ENCODE measurements around the gene PLEKHA3.

PLEKHA3 gene

DNA sequence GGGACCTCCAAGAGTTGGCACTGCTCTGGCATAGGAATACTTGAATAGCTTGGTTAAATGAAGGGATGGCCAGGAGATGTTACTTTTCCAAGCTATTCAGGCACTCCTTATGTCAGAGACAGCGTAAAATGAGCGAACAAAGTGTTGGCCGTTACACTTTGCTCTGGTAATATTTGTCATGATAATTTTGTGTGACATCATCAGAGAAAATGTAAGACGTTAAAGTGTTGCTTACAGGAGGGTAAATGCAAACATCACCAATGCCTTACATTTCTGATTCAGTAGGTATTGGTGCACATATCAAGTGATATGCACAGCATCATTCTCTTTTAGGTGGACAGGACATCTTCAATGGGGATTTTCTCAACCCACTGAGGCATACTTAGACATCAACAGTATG, 46.0 kb downstream of the PLEKHA3 start:
- DNase-seq: no peak

DNA sequence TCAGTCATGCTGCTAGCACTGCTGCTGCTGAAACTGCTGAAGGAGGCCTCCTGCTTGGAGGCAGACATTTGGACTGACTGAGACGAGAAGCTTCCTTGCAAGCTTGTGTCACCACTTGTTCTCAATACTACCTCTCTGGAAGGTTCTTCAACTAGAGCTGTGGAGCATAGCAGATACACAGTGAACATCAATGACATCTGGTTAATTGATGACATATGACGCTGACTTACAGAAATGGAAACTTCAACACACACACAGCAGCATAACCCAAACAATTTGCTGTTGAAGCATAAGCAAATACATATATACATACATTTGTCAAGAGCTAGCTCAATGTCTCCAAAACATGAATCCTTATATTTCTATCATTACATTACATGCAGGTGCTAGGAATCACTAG, 47.3 kb downstream of the PLEKHA3 start:
- no peak for DNase-seq

DNA sequence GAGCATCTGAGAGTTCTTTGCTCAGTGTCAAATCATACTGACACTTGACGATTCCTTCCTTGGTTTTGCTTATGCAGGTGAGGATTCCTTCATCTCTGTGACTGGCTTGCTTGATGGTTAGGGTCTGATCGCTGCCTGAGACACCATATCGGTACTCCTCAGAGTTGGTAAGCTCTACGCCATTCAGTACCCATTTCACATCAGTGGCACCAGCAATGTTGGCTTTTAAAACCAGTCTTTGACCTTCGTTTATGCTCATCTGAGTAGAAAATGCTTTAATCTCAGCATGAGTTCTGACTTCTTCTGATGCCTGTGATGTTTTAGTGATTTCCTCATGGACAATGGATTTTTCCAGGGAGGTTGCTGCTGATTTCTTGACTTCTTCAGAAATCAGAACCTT, 48.4 kb downstream of the PLEKHA3 start:
- no peak for DNase-seq

DNA sequence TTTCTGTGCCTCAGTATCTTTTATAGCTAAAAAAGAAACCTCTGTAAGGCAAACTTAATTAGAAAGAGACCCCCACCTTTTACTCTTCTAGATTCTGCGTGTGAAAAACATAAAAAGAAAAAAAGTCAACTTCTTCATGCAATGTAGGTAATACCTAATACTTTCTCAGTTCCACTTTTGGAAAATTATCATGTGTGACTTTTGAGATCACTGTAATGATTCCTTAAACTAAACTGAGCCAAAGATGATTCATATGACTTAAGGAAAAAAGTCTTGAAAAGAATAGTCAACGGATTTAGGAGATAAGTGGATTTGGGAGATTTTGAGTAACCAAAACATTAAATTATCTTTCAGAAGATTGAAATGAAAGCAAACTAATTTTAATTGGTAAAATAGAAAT, 48.9 kb downstream of the PLEKHA3 start:
- no peak for DNase-seq

DNA sequence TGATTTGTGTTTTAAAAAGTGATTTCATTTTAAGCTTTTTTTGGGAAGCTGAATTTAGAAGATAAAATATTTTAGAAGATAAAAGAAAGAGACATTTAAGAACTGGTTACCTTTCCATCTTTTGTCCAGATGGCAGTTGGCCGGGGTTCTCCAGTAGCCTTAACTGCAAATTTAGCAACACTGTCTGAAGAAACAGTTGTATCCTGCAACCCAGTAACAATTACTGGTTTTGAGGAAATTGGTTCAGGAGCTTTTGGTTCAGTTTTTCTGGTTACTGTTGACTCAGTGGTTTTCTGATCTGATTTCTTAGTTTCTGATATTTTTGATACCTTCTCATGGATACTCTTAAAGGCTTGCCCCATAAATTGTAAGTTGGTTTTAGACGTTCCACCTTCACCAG, 49.9 kb downstream of the PLEKHA3 start:
- no peak for DNase-seq

DNA sequence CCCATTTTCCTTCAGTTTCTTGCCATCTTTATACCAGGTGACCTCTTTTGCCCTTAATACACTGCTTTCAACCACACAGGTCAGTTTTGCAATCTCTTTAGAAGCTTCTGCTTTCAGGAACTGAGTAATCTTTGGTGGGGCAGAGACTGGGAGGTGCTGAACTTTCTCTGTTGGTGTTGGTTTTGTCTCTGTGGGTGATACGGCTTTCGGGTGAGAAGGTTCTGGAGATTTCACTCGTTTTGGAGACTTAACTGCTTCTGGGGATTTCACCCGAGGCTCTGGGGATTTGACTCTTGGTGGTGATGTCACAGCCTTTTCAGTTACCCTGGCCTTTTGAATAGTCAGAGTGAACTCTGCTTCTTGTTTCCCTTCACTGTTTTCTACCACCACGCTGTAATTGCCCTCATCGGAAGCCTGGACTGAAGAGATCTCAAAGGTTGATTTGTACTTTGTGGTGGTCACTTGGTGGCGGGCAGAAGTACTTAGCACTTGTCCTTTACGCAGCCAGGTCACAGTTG, 50.4 kb downstream of the PLEKHA3 start:
- no peak for DNase-seq

DNA sequence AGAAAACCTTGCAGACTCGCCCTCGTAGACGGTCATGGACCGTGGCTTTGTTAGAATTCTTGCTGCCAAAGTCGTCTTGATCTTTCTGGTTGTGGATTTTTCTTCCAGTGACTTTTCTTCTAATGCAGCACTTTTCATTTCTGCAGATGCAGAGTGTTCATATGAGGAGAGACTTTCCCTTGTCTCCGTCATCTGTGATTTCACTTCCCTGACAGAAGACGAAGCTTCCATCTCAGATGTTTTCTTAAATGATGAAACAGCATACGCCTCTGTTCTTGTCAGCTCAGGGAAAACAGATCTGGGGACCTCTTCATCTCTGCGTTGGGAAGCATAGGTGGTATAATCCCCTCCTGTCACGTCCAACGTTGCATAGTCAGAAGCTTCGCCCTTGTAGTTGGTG, 50.9 kb downstream of the PLEKHA3 start:
- DNase-seq: no peak

DNA sequence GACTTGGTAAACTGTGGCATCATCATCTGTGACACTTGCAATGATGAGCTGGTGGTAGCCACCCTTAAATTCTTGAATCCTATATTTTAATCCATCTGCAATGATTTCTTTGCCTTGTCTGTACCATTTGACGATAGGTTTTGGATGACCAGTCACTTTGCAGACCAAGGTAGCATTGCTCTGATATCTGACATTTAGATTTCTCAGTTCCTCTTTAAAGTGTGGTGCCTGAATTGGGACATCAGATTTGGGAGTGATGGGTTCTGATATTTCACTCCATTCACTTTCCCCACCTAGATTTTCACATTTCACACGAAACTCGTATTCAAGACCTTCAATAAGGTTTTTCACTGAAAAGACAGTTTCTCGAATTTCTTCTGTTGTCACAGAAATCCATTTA, 55.8 kb downstream of the PLEKHA3 start:
- no peak for DNase-seq

DNA sequence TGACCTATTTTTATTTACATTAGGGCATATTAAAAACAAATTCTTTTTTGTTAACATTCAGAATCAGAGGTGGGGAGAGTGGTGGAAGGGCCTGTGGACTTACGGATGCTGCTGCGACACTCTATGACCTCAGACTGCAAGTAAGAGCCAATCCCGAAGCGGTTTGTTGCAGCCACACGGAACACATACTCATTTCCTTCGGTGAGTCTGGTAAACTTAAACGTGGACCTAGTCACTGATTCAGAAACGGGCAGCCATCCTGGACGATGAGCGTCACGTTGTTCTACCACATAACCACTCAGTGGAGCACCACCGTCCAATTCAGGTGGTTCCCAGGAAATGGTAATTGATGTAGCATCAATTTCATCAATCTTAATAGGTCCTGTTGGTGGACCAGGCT, 61.9 kb downstream of the PLEKHA3 start:
- DNase-seq: no peak

DNA sequence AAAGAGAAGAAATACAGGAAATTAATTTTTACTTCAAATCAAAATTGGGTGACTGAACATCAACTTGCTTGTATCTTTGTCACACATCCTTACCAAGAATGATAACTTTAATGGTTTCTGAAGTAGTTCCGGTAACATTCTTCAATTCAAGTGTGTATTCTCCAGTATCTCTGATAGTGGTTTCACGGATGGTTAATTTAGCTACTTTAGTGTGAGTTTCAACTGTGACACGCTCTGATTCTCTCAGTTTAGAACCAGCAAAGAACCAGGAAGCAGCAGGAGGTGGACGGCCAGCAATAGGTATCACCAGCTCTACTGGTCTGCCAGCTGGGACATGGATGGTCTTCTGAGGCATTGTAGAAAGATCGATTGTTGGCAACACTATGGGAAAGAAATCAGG, 62.3 kb downstream of the PLEKHA3 start:
- DNase-seq: no peak

DNA sequence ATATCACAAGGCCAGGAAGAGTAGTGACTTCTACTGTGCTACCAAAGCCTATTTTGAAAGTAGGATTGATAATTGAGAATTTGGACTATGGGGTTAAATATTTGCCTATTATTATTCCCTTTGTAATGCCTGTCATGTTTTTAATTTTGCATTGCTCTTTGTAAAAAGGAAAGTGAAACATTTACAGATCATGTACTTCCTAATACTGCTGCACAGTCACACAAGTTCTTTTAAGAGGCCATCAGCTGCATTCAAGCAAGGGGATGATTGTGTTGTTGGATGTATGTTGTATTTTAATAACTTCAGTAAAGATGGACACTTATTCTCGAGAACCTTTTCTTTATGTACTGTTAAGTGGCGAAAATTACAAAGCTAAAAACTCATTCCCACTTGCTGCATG, 70.1 kb downstream of the PLEKHA3 start:
- no peak for DNase-seq

DNA sequence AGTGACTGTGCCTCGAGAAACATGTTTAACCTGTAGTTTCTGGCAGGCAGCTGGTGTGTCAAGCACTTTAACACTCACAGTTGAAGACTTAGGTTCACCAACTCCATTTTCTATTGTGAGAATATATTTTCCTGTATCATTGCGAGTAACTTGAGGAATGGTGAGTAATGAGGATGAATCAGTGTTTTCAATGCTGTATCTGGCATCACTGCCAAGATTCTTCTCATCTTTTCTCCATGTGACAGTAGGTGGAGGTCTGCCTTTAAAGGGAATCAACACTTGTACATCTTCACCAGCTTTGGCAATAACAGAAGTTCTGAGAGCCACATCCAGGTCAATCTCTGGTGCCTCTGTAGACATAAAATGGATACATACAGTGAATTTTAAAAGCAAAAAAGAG, 72.8 kb downstream of the PLEKHA3 start:
- no peak for DNase-seq

Measured in NCI-H748 treated with DMSO at 0.1 percent for 48 hours (cell line).